ENCODE measurements around the gene SPECC1. TPM values are rescaled to one million over a fixed set of nuclear protein-coding genes. Genes with fewer than 3 reads are reported as not detected.
A peak's percentile ranks its signal among the peaks of the same experiment; 100 is the strongest.

The SPECC1 gene
- total and polyA plus RNA-seq, 9 of the 15 experiments (the other 6 are each of a cell fraction or from before 2014, with no cell fraction given): 2.4 to 19.6 (median 14.7) TPM

- no peak for TF ChIP-seq ATF4 (CRISPR knock-in tag; IDR thresholded peaks at IDR 0.05)
- TF ChIP-seq SPI1 (IDR thresholded peaks at IDR 0.05; ENCODE audit: borderline replicate concordance, low read depth, low read length): peak; percentile 86
- no peak for TF ChIP-seq CLOCK (CRISPR knock-in tag; IDR thresholded peaks at IDR 0.05; ENCODE audit: borderline replicate concordance)
- TF ChIP-seq HOXB6 (CRISPR knock-in tag; IDR thresholded peaks at IDR 0.05; ENCODE audit: borderline replicate concordance): no peak
- TF ChIP-seq ZNF280B (CRISPR knock-in tag; IDR thresholded peaks at IDR 0.05): no peak
- TF ChIP-seq HNRNPLL (IDR thresholded peaks at IDR 0.05; ENCODE audit: low read depth, low read length, poor library complexity, severe bottlenecking): no peak
- TF ChIP-seq ZNF212 (CRISPR knock-in tag; IDR thresholded peaks at IDR 0.05): no peak
- TF ChIP-seq ETS2 (tag; IDR thresholded peaks at IDR 0.05; ENCODE audit: borderline replicate concordance, poor library complexity, severe bottlenecking): no peak
- peak; percentile 61; the same call in 1 of the 2 replicates for TF ChIP-seq GTF2E2 (tag; IDR thresholded peaks at IDR 0.05)
- TF ChIP-seq MGA (IDR thresholded peaks at IDR 0.05): no peak
Measured at GRCh38 chr17:19978209-19978802, 30.9 kb upstream of the SPECC1 start (continued).
